ENCODE measurements around the gene CPNE8. TPM values are rescaled to one million over a fixed set of nuclear protein-coding genes. Genes with fewer than 3 reads are reported as not detected.

CPNE8 gene
- total and polyA plus RNA-seq, 3 experiments from 2014 or later = 2.1 to 6.3 (median 5.9) TPM

DNA sequence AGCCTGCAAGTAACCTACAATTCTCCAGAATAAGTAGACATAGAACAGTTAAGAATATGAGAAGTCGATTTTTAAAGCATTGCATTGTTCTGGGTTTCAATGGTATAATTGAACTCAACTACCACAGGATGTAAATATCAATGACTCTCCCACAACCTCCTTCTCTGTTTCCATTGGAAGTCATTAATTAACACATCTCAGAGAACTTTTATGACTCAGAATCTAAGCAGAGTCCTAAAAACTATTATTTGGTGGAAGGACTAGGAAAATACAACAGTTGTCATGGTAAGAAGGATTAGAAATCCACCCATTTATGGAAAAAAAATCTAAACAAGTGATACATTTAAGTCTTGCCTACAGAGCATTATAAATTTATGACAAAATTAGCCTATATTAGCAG, 21.1 kb upstream of the CPNE8 start:
- Histone ChIP-seq H3K4me1 (ENCODE audit: insufficient read depth, low read length) (no peaks in the 10 kb centered on the region), H3K36me3 (ENCODE audit: insufficient read depth, low read length) (no peaks in the 10 kb centered on the region), H3K27me3 (ENCODE audit: insufficient read depth, low read length, poor library complexity, severe bottlenecking) (no peaks in the 10 kb centered on the region), H3K4me3 (ENCODE audit: low read length) (no peak overlapping the region), H3K9me3 (ENCODE audit: low read length) (no peaks in the 10 kb centered on the region), H3K27ac (ENCODE audit: low read depth, low read length) (no peak overlapping the region)
- no peaks in the 10 kb centered on the region for H3K36me3 Mint-ChIP-seq
- DNase-seq = no peak
- CTCF ChIA-PET = no interaction called here
- H3K9me3 Mint-ChIP-seq = peaks cover 0 to 4% (median 0%) of the 10 kb centered on the region in 5 donors
- no peak overlapping the region for H3K4me3 Mint-ChIP-seq
- no peaks in the 10 kb centered on the region for H3K27me3 Mint-ChIP-seq
- H3K27ac Mint-ChIP-seq = no peak overlapping the region
- POLR2A ChIA-PET = no interaction called here
- no peaks in the 10 kb centered on the region for H3K4me1 Mint-ChIP-seq

DNA sequence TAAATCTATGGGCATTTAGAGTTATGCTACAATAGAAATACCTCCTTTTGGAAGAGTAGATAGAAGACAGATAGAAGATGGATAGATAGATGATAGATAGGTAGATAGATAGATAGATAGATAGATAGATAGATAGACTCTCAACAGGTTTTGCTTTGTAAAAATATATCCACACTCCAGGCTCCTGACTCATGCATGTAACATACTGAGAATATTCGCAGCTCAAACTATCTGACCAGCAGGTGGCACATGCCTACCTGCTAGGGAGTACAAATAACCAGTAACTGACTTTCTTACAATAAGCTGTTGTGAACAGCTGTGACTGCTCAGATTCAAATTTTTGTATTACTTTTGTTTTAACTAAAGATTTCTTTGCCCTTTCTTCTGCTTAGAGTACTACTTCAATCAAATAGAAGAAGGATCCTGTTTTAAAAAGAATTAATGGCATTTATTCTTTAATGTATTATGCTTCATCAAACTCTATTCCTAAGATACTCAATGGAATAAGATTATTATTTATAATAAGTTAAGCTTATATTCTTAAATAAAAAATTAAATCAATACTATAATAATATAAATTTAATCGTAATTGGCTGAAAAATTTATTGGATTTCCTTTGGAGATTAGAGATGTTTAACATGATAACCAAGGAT, 15.8 kb upstream of the CPNE8 start:
- H3K4me3 Mint-ChIP-seq = no peak overlapping the region
- H3K36me3 ChIP-seq (ENCODE audit: insufficient read depth, low read length) = no peaks in the 10 kb centered on the region
- no peak overlapping the region for H3K27ac ChIP-seq (ENCODE audit: low read depth, low read length)
- no peak for DNase-seq
- H3K27me3 Mint-ChIP-seq = no peaks in the 10 kb centered on the region
- H3K4me3 ChIP-seq (ENCODE audit: low read length) = no peak overlapping the region
- ChIA-PET CTCF (interaction anchor here (0.8 to 1.1 kb wide), 2 partner anchors 14 to 18 kb away, joined by 3 read pairs; no protein-coding TSS in a partner anchor), POLR2A (no interaction called here)
- peaks cover 0 to 4% (median 0%) of the 10 kb centered on the region in 5 donors for H3K9me3 Mint-ChIP-seq
- H3K4me1 Mint-ChIP-seq = no peaks in the 10 kb centered on the region
- no peaks in the 10 kb centered on the region for H3K27me3 ChIP-seq (ENCODE audit: insufficient read depth, low read length, poor library complexity, severe bottlenecking)
- H3K4me1 ChIP-seq (ENCODE audit: insufficient read depth, low read length) = no peaks in the 10 kb centered on the region
- no peaks in the 10 kb centered on the region for H3K36me3 Mint-ChIP-seq
- H3K9me3 ChIP-seq (ENCODE audit: low read length) = no peaks in the 10 kb centered on the region
- no peak overlapping the region for H3K27ac Mint-ChIP-seq

DNA sequence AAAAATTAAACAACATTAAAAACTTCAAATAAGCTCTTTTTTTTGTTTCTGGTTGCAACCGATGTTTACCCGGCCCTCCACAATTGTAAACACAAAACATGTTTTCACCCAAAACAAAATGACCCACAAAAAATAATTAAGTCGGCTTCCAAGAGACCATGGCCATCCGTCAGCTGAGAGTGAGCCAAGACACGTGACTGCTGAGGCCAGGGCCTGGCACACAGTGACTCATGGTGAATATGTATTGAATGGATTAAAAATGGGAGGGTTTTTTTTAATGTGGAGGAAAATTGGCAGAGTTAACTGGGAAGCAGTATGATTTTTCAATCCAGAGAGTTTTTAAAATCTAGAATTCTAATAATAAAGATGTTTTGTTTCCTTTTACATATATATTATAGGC, 13.8 kb upstream of the CPNE8 start:
- no peaks in the 10 kb centered on the region for H3K36me3 ChIP-seq (ENCODE audit: insufficient read depth, low read length)
- ChIA-PET POLR2A (no interaction called here), CTCF (interaction anchor here (2.2 kb wide), 1 partner anchor 13 kb away, joined by 6 read pairs; no protein-coding TSS in a partner anchor)
- no peaks in the 10 kb centered on the region for H3K27me3 Mint-ChIP-seq
- H3K9me3 ChIP-seq (ENCODE audit: low read length) = no peaks in the 10 kb centered on the region
- H3K36me3 Mint-ChIP-seq = no peaks in the 10 kb centered on the region
- no peak overlapping the region for H3K27ac Mint-ChIP-seq
- no peaks in the 10 kb centered on the region for H3K4me1 Mint-ChIP-seq
- DNase-seq = no peak
- no peak overlapping the region for H3K4me3 ChIP-seq (ENCODE audit: low read length)
- H3K4me1 ChIP-seq (ENCODE audit: insufficient read depth, low read length) = no peaks in the 10 kb centered on the region
- peaks cover 0 to 4% (median 0%) of the 10 kb centered on the region in 5 donors for H3K9me3 Mint-ChIP-seq
- no peak overlapping the region for H3K27ac ChIP-seq (ENCODE audit: low read depth, low read length)
- no peaks in the 10 kb centered on the region for H3K27me3 ChIP-seq (ENCODE audit: insufficient read depth, low read length, poor library complexity, severe bottlenecking)
- H3K4me3 Mint-ChIP-seq = no peak overlapping the region

DNA sequence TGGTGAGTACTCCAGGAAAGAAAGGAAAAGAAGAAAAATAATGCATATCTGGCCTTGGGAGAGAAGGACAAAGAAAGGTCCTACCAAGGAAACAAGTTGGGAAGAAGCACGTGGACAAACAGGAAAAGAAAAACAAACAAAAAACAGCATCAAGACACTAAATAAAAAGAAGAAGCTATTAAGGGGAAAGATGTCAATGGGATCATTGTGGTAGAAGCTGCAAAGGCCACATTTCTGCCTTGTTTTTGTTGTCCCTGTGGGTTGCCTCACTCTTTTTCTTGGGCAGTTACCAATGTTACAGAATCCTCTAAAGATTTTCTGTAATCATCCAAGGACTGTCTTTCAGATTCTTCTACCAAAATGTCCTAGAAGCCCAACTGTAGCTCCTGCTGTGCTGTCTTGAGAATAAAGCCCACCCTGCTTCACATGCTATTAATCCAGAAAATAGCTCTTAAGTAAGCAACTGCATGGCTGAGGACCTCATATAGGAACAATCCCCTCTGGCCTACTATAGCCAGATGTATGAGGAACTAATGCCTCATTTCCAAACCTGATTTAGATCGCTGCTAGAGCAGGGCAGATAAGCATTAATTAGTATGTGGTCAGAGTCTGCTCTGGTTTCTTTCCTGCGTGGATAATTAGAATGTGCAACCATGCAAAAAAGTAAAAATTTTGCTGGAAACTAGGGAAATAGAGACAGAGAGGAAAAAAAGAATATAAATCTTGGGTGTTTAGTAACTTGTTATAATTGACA, 10.2 kb upstream of the CPNE8 start:
- no peak overlapping the region for H3K27ac ChIP-seq (ENCODE audit: low read depth, low read length)
- Mint-ChIP-seq H3K4me1 (no peaks in the 10 kb centered on the region), H3K27ac (no peak overlapping the region), H3K4me3 (no peak overlapping the region), H3K36me3 (no peaks in the 10 kb centered on the region), H3K9me3 (peaks cover 0 to 3% (median 0%) of the 10 kb centered on the region in 5 donors), H3K27me3 (no peaks in the 10 kb centered on the region)
- no peaks in the 10 kb centered on the region for H3K27me3 ChIP-seq (ENCODE audit: insufficient read depth, low read length, poor library complexity, severe bottlenecking)
- H3K36me3 ChIP-seq (ENCODE audit: insufficient read depth, low read length) = no peaks in the 10 kb centered on the region
- POLR2A ChIA-PET = no interaction called here
- no peaks in the 10 kb centered on the region for H3K9me3 ChIP-seq (ENCODE audit: low read length)
- no peaks in the 10 kb centered on the region for H3K4me1 ChIP-seq (ENCODE audit: insufficient read depth, low read length)
- CTCF ChIA-PET = no interaction called here
- no peak for DNase-seq
- H3K4me3 ChIP-seq (ENCODE audit: low read length) = no peak overlapping the region

DNA sequence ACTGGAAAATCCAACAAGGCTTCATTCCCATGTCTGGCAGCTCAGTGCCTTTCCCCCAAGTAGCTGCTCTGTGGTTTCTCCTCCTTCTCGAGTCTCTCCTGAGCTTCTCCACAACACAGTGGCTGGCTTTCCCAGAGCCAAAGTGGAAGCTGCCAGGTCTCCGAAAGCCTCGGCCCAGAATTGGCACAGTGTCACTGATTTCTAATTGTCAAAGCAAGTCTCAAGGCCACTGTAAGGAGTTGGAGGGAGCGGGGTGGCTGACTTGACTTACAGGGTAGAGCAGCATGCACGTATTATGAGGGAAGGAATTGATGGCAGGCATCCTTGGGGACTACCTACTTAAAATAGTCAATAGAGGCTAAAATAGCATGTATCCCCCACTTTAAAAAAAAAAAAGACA, 6.7 kb upstream of the CPNE8 start:
- peaks cover 0 to 4% (median 2%) of the 10 kb centered on the region in 5 donors for H3K9me3 Mint-ChIP-seq
- peaks cover 3 to 4% (median 3%) of the 10 kb centered on the region in 3 donors for H3K4me1 Mint-ChIP-seq
- H3K27ac Mint-ChIP-seq = no peak overlapping the region
- Histone ChIP-seq H3K27ac (ENCODE audit: low read depth, low read length) (no peak overlapping the region), H3K36me3 (ENCODE audit: insufficient read depth, low read length) (no peaks in the 10 kb centered on the region), H3K27me3 (ENCODE audit: insufficient read depth, low read length, poor library complexity, severe bottlenecking) (no peaks in the 10 kb centered on the region), H3K4me3 (ENCODE audit: low read length) (no peak overlapping the region), H3K4me1 (ENCODE audit: insufficient read depth, low read length) (no peaks in the 10 kb centered on the region), H3K9me3 (ENCODE audit: low read length) (no peaks in the 10 kb centered on the region)
- POLR2A ChIA-PET = no interaction called here
- peaks cover under 1 to 5% of the 10 kb centered on the region in 2 donors for H3K27me3 Mint-ChIP-seq
- CTCF ChIA-PET = no interaction called here
- H3K4me3 Mint-ChIP-seq = no peak overlapping the region
- DNase-seq = no peak
- H3K36me3 Mint-ChIP-seq = no peaks in the 10 kb centered on the region

DNA sequence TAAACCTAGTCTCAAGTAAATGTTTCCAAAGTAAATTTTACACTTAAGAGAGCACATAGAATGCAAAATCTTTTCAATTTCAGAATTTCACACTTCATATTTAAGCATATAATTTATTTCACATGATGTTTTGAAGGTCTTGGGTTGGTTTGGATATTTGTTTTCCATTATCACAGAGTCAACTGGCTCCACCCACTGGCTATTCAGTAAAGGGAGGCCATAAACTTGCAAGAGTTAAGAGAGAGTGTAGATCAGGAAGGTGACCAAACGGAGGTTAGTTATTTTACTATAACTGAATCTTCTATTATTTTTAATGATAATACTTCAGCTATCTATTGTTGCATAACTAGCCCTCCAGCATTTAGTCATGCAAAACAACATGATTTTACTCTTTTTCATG, 6.2 kb upstream of the CPNE8 start:
- Mint-ChIP-seq H3K9me3 (peaks cover 0 to 4% (median 2%) of the 10 kb centered on the region in 5 donors), H3K27ac (no peak overlapping the region), H3K36me3 (no peaks in the 10 kb centered on the region), H3K4me3 (no peak overlapping the region), H3K27me3 (peaks cover 5 to 9% of the 10 kb centered on the region in 2 donors), H3K4me1 (peaks cover 6 to 8% (median 7%) of the 10 kb centered on the region in 3 donors)
- H3K27me3 ChIP-seq (ENCODE audit: insufficient read depth, low read length, poor library complexity, severe bottlenecking) = no peaks in the 10 kb centered on the region
- DNase-seq = no peak
- no peaks in the 10 kb centered on the region for H3K36me3 ChIP-seq (ENCODE audit: insufficient read depth, low read length)
- no peak overlapping the region for H3K4me3 ChIP-seq (ENCODE audit: low read length)
- POLR2A ChIA-PET = no interaction called here
- H3K4me1 ChIP-seq (ENCODE audit: insufficient read depth, low read length) = no peaks in the 10 kb centered on the region
- no peaks in the 10 kb centered on the region for H3K9me3 ChIP-seq (ENCODE audit: low read length)
- no peak overlapping the region for H3K27ac ChIP-seq (ENCODE audit: low read depth, low read length)
- CTCF ChIA-PET = no interaction called here

DNA sequence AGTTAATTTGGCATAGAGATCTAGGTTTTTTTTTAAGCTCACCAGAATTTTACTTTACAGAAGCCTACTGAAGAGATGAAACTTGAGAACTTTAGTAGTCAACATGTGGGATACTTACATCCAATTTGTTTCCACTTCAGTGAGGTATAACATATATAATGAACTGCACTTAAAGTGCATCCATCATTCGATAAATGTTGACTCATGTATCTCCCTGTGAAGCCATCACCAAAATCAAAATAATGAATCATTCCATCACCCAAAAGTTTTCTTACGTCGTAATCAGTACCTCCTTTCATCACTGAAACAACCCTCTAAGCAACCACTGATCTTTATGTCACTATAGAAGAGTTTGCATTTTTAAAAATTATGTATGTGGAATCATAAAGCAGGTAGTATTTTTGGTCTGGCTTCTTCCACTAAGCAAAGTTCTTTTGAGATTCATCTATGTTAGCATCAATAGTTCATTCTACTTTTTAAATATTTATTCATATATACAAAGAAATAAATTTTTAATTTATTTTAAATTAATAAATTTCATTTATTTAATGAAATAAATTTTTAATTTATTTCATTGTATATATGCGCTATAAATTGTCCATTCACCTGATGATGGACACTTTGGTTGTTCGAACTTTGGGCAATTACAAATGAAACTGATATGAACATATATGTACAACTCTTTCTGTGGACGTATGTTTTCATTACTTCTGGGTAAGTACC, 2.0 kb upstream of the CPNE8 start:
- peak overlapping the region in 3 of 8 donors; percentile 10 to 56 (median 36) for H3K27ac Mint-ChIP-seq
- peaks cover 0 to 10% (median 0%) of the 10 kb centered on the region in 3 donors for H3K36me3 Mint-ChIP-seq
- H3K4me1 ChIP-seq (ENCODE audit: insufficient read depth, low read length) = no peaks in the 10 kb centered on the region
- peak overlapping the region; percentile 86 for H3K4me3 ChIP-seq (ENCODE audit: low read length)
- H3K9me3 ChIP-seq (ENCODE audit: low read length) = no peaks in the 10 kb centered on the region
- H3K27me3 ChIP-seq (ENCODE audit: insufficient read depth, low read length, poor library complexity, severe bottlenecking) = no peaks in the 10 kb centered on the region
- CTCF ChIA-PET = interaction anchor here (1.0 to 1.8 kb wide), 4 partner anchors 10 to 14 kb away, joined by 3 to 7 read pairs (median 4); no protein-coding TSS in a partner anchor
- H3K36me3 ChIP-seq (ENCODE audit: insufficient read depth, low read length) = no peaks in the 10 kb centered on the region
- no peak overlapping the region for H3K27ac ChIP-seq (ENCODE audit: low read depth, low read length)
- POLR2A ChIA-PET = no interaction called here
- peaks cover 11 to 13% of the 10 kb centered on the region in 2 donors for H3K27me3 Mint-ChIP-seq
- peak overlapping the region; percentile 84 to 96 (median 92) for H3K4me3 Mint-ChIP-seq
- peaks cover 0 to 12% (median 7%) of the 10 kb centered on the region in 5 donors for H3K9me3 Mint-ChIP-seq
- H3K4me1 Mint-ChIP-seq = peaks cover 18 to 27% (median 20%) of the 10 kb centered on the region in 3 donors
- DNase-seq = no peak
